Measurements from ENCODE around the gene HIRA.
"Not testable (repeated sequence)": the region's sequence is repeated elsewhere in the genome, so short reads cannot be mapped to it uniquely, and the experiment has no call there.

HIRA gene

GRCh38 chr22:19442166-19442565, 10.6 kb upstream of the HIRA start:
- no peak for DNase-seq

GRCh38 chr22:19440411-19441195, 9.1 kb upstream of the HIRA start:
- no peak for DNase-seq

- DNase-seq = no peak
These were observed 6.8 kb upstream of the HIRA start for GRCh38 chr22:19438298-19438697.

- not testable (repeated sequence) for DNase-seq
These were observed 5.1 kb upstream of the HIRA start for GRCh38 chr22:19436444-19437161.

- DNase-seq = no peak
These were observed 3.5 kb upstream of the HIRA start for GRCh38 chr22:19434829-19435580.

- no peak for DNase-seq
These were observed 2.9 kb upstream of the HIRA start for GRCh38 chr22:19434401-19434800.

- peak; percentile 80 to 94 for DNase-seq
These were observed 759 bp upstream of the HIRA start, which contains the start of gene MRPL40 for GRCh38 chr22:19432133-19432851. MRPL40 (plus strand) TSS chr22:19432545; CDS start chr22:19432555, 10 bp downstream.

GRCh38 chr22:19430890-19431541, 517 bp downstream of the HIRA start:
- DNase-seq = peak in 1 of 2 experiments; percentile 33

- DNase-seq = peak in 1 of 2 experiments; percentile 28
These were observed 1.3 kb downstream of the HIRA start for GRCh38 chr22:19429950-19430889.

- DNase-seq = no peak
These were observed 7.4 kb downstream of the HIRA start for GRCh38 chr22:19424186-19424500.

- DNase-seq = no peak
These were observed 8.9 kb downstream of the HIRA start for GRCh38 chr22:19422440-19423301.

GRCh38 chr22:19420321-19420720, 11.2 kb downstream of the HIRA start:
- no peak for DNase-seq

- no peak for DNase-seq
These were observed 11.9 kb downstream of the HIRA start for GRCh38 chr22:19419464-19420178.

GRCh38 chr22:19419086-19419463, 12.5 kb downstream of the HIRA start:
- no peak for DNase-seq

GRCh38 chr22:19412923-19413322, 18.6 kb downstream of the HIRA start:
- no peak for DNase-seq

- no peak for DNase-seq
These were observed 19.1 kb downstream of the HIRA start for GRCh38 chr22:19412478-19412877.

- no peak for DNase-seq
These were observed 19.9 kb downstream of the HIRA start for GRCh38 chr22:19411690-19412045.

GRCh38 chr22:19410941-19411689, 20.4 kb downstream of the HIRA start:
- no peak for DNase-seq
